GM13977 (cell line): ENCODE measurements around the gene HBE1.

Experiments
- DNase-seq: peaks from one replicate; pipeline ENCODE4 v3.0.0; 2012; ENCODE audit warnings: low spot score
- CTCF ChIP-seq: IDR thresholded peaks from 2 replicates; pipeline ENCODE4 v1.5.1; 2012; ENCODE audit warnings: mild to moderate bottlenecking, control low read depth; ENCODE audit not compliant: insufficient read depth; ENCODE audit errors: extremely low read depth, missing control alignments
- in situ Hi-C: fragments of 300-500 bp; cut with MboI; formaldehyde crosslinking; loops from one replicate; pipeline ENCODE4 v1.12.0; 2022; ENCODE audit warnings: low sequenced_read_pairs, low pct_unique_long_range_greater_than_20kb, mixed read lengths, inconsistent platforms; ENCODE audit not compliant: unreplicated experiment

Gene HBE1

GRCh38 chr11:5290106-5290505 lies 20.4 kb upstream of the HBE1 start:
- in situ Hi-C loops = no loop called here
- DNase-seq = no peak
- no peak for TF ChIP-seq CTCF

GRCh38 chr11:5289696-5290095 lies 20.0 kb upstream of the HBE1 start:
- no peak for DNase-seq

GRCh38 chr11:5288906-5289550 lies 19.3 kb upstream of the HBE1 start:
- in situ Hi-C loops = no loop called here
- TF ChIP-seq CTCF = no peak
- no peak for DNase-seq

More at GRCh38 chr11:5289696-5290095, 20.0 kb upstream of the HBE1 start:
- in situ Hi-C loops = no loop called here
- TF ChIP-seq CTCF = no peak

- no peak for TF ChIP-seq CTCF
- in situ Hi-C loops = no loop called here
- DNase-seq = no peak
Measured at GRCh38 chr11:5288108-5288905, 18.6 kb upstream of the HBE1 start.

- in situ Hi-C loops = no loop called here
- TF ChIP-seq CTCF = no peak
- no peak for DNase-seq
Measured at GRCh38 chr11:5286901-5287300, 17.2 kb upstream of the HBE1 start.

GRCh38 chr11:5286351-5286750 lies 16.6 kb upstream of the HBE1 start:
- in situ Hi-C loops = no loop called here
- no peak for DNase-seq
- TF ChIP-seq CTCF = no peak
